ENCODE results near the gene MGST2. TPM values are rescaled to one million over a fixed set of nuclear protein-coding genes. Genes with fewer than 3 reads are reported as not detected.
A peak's percentile ranks its signal among the peaks of the same experiment; 100 is the strongest.

The MGST2 gene
- total and polyA plus RNA-seq, 8 donors = 7.6 to 271 (median 47.3) TPM

- TF ChIP-seq POLR2A (IDR thresholded peaks at IDR 0.05) (no peak), EP300 (IDR thresholded peaks at IDR 0.05) (no peak), CTCF (IDR thresholded peaks at IDR 0.05) (no peak), POLR2AphosphoS5 (IDR thresholded peaks at IDR 0.05) (no peak)
These were observed 34.9 kb downstream of the MGST2 start for GRCh38 chr4:139700568-139700967.

GRCh38 chr4:139704915-139705485 lies 39.4 kb downstream of the MGST2 start:
- intact Hi-C loops (cut with DNase I; ENCODE audit: low total_unique reads) = no loop called here
- WGBS, 5 donors = 94 to 100% (median 97%) methylated on average over 4 of the region's 4 CpGs
- DNase-seq = no peak
- H3K36me3 ChIP-seq = peaks cover 0 to 51% (median 35%) of the 10 kb centered on the region in 4 donors
- no peaks in the 10 kb centered on the region for H3K9me3 ChIP-seq
- no peaks in the 10 kb centered on the region for H3K27me3 ChIP-seq
- no peak overlapping the region for H3K27ac ChIP-seq
- no peak for TF ChIP-seq CTCF (IDR thresholded peaks at IDR 0.05)
- peaks cover 0 to 5% (median 0%) of the 10 kb centered on the region in 4 donors for H3K4me1 ChIP-seq
- no peak overlapping the region for H3K4me3 ChIP-seq

More at GRCh38 chr4:139700568-139700967, 34.9 kb downstream of the MGST2 start:
- H3K4me1 ChIP-seq = peaks cover 0 to 5% (median 0%) of the 10 kb centered on the region in 4 donors
- no peak overlapping the region for H3K4me3 ChIP-seq
- peaks cover 0 to 64% (median 50%) of the 10 kb centered on the region in 4 donors for H3K36me3 ChIP-seq
- WGBS, 5 donors = 72 to 81% (median 74%) methylated on average over 5 of the region's 5 CpGs
- intact Hi-C loops (cut with DNase I; ENCODE audit: low total_unique reads) = no loop called here
- no peak overlapping the region for H3K27ac ChIP-seq
- DNase-seq = peak in 1 of 2 donors; percentile 28
- H3K27me3 ChIP-seq = no peaks in the 10 kb centered on the region
- peaks cover 0 to 4% (median 2%) of the 10 kb centered on the region in 4 donors for H3K9me3 ChIP-seq

- Histone ChIP-seq H3K27me3 (no peaks in the 10 kb centered on the region), H3K4me3 (no peak overlapping the region), H3K4me1 (peaks cover 0 to 22% (median 0%) of the 10 kb centered on the region in 4 donors), H3K27ac (no peak overlapping the region), H3K9me3 (no peaks in the 10 kb centered on the region), H3K36me3 (peaks cover 0 to 22% (median 20%) of the 10 kb centered on the region in 4 donors)
- intact Hi-C loops (cut with DNase I; ENCODE audit: low total_unique reads) = no loop called here
- DNase-seq = no peak
- no peak for TF ChIP-seq POLR2AphosphoS5 (IDR thresholded peaks at IDR 0.05)
- no peak for TF ChIP-seq CTCF (IDR thresholded peaks at IDR 0.05)
- no peak for TF ChIP-seq EP300 (IDR thresholded peaks at IDR 0.05)
- TF ChIP-seq POLR2A (IDR thresholded peaks at IDR 0.05) = no peak
- 35 to 96% (median 83%) methylated on average over 1 of the region's 1 CpG for WGBS, 5 donors
These were observed 44.0 kb downstream of the MGST2 start for GRCh38 chr4:139709660-139710059.

- Histone ChIP-seq H3K27ac (no peak overlapping the region), H3K27me3 (no peaks in the 10 kb centered on the region), H3K4me3 (no peak overlapping the region), H3K9me3 (no peaks in the 10 kb centered on the region), H3K36me3 (peaks cover 0 to 22% (median 16%) of the 10 kb centered on the region in 4 donors), H3K4me1 (peaks cover 0 to 22% (median 0%) of the 10 kb centered on the region in 4 donors)
- WGBS, 5 donors = 71 to 84% (median 79%) methylated on average over 2 of the region's 2 CpGs
- DNase-seq = no peak
- TF ChIP-seq POLR2AphosphoS5 (IDR thresholded peaks at IDR 0.05) = no peak
- no peak for TF ChIP-seq CTCF (IDR thresholded peaks at IDR 0.05)
- TF ChIP-seq POLR2A (IDR thresholded peaks at IDR 0.05) = no peak
- TF ChIP-seq EP300 (IDR thresholded peaks at IDR 0.05) = no peak
- intact Hi-C loops (cut with DNase I; ENCODE audit: low total_unique reads) = no loop called here
These were observed 44.5 kb downstream of the MGST2 start for GRCh38 chr4:139710073-139710472.

Measured in stomach (tissue), 9 donors.